GM18505 (cell line): ENCODE results near the gene DNAH6.
"Not testable (repeated sequence)": the region's sequence is repeated elsewhere in the genome, so short reads cannot be mapped to it uniquely, and the experiment has no call there.

Experiments used
- ATAC-seq: cut with Tn5 transposase; IDR thresholded peaks from one replicate; pipeline ENCODE4 v1.9.1; 2021; ENCODE audit not compliant: unreplicated experiment
- POLR2A ChIP-seq: IDR thresholded peaks from 4 replicates; pipeline ENCODE4 v1.6.1; 2011; ENCODE audit warnings: borderline replicate concordance; ENCODE audit not compliant: insufficient read depth, insufficient read length; ENCODE audit errors: extremely low read depth

The DNAH6 gene

DNA sequence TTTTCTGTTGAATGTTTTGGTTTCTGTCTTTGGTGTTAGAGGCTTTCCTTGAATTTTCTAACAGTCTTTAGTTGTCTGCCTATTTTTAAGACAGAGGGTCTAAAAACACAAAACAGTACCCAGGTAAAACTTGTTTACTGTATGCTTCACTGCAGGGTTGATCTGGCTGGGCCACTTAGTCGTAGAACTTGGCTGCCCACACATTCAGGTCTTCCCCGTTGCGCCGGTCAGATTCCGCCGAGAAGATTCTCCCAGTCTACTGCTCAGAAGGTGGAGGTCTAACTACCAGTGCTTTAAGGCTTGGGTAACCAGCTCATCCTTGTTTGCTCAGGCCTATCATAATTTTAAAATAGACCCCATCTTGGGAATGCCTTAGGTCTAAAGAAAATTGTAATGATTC lies 24.6 kb upstream of the DNAH6 start:
- no peak for ATAC-seq
- TF ChIP-seq POLR2A, result no peak

DNA sequence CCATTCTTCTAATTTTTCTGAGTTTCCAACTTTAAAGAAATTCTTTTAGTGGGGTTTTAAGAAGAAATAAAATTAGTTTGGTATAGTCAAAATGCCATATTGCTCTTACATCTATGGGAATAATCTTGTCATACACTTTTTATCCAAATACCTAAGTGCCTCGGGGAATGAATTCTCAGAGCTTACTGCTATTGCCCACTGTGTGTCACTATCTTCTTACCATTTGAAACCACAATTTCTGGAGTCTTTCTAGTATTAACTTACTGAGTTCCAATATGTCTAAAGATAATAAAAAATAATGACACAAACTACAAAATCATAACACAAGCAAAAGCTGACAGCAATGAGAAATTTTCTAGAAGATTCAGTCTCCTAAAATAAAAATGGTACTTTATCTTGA lies 23.7 kb upstream of the DNAH6 start:
- TF ChIP-seq POLR2A, result no peak
- no peak for ATAC-seq

DNA sequence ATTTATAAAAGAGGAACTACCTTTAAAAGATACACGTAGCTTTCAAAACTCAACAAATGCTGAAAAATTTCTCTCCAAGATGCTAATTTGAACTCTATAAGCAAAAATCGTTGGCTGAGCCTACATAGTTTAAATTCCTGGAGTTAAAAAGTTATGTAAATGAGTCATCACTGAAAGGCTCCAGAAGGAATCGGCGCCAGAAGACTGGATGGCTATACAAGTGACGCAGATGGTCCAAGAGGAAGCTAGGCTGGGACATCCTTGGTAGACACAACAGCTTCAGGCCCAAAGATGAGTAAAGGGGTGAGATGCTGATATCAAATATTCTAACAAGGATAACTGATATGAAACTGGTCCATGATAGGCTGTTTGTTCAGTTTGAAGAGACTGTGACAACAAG lies 22.8 kb upstream of the DNAH6 start:
- TF ChIP-seq POLR2A, result no peak
- no peak for ATAC-seq

DNA sequence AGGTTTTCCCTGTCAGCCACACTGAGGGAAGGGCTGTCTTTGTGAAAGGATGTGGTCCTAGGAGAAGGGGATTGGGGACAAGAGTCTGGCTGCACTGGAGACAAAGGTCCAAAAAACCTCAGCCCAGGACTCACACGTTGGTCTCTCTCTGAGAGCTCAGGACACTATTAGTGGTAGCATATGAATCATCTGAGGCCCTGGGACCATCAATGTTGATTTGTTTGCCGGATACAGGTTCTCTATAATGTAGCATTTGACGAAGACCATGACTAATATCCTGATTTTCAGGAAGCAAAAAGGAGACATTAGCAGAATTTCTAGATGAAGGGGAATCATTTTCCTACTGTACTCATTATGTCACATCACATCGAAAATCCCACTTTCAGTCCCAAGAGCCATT lies 22.2 kb upstream of the DNAH6 start:
- TF ChIP-seq POLR2A, result no peak
- ATAC-seq, result no peak

DNA sequence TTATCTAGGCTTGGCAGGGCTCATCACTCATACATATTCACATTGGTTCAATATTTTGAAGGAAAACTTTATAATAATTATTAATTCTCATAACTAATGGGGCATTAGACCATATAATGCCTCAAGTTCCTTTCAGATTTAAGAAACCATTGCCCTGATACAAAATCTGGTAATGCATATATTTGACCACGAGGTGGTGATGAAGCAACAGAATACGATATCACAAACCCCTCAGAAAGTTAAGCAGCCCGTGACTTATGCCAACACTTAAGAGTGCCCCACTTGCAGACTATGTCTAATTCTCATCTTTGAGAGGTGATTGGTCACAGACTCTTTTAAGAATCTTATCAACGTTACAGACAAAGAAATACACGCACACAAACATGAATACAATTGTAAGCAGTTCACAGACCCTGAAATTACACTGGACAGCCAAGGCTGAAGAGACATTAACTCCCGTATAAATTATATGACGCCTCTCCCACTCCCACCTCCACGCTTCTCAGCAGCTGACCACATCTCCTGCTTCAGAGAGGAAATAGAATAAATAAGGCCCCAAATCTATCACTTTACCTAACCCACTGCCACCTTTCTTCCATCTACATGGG lies 20.7 kb upstream of the DNAH6 start:
- no peak for ATAC-seq
- no peak for TF ChIP-seq POLR2A

DNA sequence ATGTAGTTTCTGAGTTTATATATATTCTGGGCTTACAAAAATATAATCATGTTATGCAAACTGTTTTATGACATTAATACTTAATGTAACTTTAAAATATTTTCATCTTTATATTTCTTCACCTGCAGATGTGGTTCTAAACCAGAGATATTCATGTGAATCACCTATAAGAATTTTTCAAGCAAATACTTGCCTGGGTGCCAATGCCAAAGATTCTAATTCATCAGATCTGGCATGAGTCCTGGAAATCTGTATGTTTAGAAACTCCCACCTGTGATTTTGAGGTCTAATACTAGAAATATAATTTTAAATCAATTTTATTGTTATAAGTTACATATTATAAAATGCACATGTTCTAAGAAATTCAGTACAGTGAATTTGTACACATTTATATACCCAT lies 19.9 kb upstream of the DNAH6 start:
- no peak for ATAC-seq
- TF ChIP-seq POLR2A, result no peak

DNA sequence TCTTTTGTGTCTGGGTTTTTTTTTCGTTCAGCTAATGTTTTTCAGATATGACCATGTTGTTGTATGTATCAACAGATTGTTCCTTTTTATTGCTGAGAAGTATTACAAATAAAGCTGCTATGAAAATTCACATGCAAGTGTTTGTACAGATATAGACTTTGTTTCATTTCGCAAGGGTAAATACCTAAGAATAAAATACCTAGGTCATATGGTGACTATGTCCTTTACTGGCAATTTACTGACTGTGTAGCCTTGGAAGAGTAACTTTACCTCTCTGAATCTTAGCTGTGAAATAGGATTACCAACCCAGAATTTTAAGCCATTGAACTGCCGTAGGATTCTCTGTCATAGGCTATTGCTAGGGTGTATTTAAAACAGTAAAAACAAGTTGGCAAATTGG lies 19.0 kb upstream of the DNAH6 start:
- TF ChIP-seq POLR2A, result no peak
- ATAC-seq, result no peak

DNA sequence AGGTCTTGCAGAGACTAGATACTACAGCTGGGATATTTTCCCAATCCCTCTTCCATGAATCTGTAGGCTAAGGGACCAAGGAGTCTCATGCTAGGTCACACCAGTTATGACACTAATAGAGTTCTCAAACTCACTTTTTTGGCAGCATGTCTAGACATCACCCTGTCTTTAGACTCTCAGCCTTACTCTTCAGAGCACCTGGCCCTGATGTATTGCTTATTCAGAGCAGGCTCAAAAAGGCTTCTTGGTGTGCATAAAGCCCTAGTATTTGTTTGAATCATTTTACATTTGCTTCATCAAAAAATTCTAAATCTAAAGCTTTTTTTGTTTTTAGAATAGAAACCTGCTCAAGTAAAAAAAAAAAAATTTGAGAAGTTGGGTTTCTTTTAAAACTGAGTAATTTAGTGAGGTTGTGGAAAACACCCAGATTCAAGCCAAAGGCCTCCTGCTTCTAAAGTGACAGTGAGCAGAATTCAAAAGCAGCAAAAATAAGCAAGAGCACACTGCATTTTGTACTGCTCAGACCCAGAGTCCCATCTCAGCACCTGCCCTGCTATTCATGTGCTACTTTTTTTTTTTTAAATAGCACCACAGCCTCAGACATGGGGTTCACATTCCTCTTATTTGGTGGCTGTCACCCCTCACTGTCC lies 18.0 kb upstream of the DNAH6 start:
- no peak for ATAC-seq
- no peak for TF ChIP-seq POLR2A

DNA sequence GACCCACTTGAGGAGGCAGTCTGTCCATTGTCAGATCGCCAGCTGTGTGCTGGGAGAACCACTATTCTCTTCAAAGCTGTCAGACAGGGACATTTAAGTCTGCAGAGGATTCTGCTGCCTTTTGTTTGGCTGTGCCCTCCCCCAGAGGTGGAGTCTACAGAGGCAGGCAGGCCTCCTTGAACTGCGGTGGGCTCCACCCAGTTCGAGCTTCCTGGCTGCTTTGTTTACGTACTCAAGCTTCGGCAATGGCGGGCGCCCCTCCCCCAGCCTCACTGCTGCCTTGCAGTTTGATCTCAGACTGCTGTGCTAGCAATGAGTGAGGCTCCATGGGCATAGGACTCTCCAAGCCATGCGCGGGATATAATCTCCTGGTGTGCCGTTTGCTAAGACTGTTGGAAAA lies 5.3 kb upstream of the DNAH6 start:
- ATAC-seq, result not testable (repeated sequence)

DNA sequence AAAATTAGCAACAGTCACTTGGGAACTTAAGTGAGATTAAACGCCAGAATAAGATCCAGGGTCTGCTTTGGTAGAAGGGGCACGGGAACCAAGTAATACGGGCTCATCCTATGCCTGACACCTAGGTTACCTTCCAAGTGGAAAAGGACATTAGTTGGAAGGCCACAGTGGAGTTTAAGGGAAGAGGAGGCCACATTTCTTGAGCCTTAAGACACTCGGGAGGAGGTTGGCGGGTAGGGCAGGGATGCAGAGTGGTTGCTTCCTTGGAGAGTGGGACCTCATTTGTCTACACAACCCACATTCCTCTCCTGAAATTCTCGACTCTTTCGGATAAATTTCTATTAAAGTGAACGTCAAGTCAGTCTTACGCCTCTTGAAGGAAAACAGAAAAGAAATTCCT lies 510 bp upstream of the DNAH6 start:
- no peak for ATAC-seq
- TF ChIP-seq POLR2A, result no peak

DNA sequence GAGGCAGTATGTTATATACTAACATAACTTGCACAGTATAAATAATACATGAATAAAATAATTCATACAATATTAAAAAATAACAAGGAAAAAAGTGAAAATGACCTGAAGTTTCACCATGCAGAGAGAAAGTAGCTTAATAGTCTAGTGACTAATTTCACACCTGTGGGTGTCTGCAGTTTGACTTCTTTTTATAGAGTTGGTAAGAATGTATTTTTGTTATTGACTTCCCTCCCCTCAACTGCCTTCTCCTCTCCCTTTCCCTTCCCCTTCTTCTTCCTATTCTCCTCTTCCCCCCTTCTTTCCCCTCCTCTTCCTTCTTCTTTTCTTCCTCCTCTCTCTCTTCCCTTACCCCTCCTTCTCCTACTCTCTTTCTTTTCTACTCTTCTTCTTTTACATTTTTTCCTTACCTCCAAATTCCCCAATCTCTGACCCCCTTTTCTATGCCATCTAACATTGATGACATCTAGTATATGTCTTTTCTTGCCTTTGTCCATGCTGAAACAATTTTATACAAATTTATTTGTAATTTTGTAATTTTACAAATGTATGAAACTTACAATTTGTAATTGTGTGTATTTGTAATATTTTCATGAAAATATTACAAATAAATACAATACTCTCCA lies 3.1 kb downstream of the DNAH6 start:
- ATAC-seq, result no peak
- TF ChIP-seq POLR2A, result no peak

DNA sequence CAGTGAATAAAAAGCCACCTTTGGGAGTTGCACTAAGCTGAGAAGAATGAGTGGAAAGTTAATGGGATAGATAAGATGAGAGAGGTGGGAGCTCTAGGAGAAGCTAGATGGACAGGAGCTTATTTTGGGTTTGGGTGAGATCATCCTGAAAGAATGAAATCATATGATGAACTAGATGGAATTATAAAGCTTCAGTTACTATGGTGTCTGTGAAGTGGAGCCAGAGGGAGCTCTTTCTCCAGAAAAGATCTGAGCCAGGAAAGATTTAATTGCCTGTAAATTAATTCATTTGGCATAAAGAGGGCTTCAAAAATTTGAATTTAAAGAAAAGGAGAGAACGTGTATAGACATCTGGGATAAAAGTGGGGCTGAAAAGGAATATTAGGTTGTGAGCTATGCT lies 10.3 kb downstream of the DNAH6 start:
- TF ChIP-seq POLR2A, result no peak
- ATAC-seq, result no peak

DNA sequence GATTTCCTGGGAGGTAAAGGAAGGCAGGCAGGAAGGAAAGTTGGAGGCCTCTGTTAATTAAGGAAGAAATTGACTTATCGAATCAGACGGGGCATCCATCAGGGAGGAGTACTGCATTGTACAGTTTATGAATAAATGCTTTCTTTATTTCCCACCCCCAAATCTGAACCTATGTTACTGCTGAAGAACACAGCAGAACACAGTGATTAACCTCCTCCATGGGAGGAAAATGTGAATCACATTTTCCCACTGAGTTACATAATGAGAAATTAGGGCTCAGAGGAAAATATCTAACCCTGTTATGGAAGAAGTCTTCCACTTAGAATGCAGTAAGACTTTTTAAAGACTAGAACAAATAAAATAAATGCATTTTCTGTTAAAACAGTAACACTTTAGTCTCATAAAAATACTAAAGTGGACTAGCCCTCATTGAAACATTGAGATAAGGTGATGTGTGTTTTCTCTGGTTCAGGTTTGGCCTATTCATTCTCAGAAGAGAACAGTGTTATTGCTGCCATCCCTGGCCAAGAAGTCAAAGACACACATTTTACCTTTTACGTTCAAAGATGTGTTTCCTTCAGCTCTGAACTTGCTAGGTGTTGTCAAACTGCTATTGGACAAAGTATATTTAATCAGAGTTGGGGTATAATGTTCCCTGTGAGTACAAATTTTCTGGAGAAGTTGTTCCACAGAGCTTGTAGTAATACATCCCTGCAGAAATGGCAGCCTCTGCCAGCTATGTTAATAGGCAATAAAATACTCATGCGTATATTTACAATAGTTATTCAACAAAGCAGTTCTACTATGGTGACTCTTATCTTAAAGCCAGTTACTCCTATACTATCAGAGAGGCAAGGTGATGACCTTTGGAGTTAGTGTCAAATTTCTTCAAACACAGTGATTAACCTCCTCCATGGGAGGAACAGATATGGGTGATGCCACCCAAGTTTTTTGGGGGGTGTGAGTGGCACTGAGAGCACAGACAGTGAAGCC lies 11.1 kb downstream of the DNAH6 start:
- ATAC-seq, result no peak
- TF ChIP-seq POLR2A, result no peak

DNA sequence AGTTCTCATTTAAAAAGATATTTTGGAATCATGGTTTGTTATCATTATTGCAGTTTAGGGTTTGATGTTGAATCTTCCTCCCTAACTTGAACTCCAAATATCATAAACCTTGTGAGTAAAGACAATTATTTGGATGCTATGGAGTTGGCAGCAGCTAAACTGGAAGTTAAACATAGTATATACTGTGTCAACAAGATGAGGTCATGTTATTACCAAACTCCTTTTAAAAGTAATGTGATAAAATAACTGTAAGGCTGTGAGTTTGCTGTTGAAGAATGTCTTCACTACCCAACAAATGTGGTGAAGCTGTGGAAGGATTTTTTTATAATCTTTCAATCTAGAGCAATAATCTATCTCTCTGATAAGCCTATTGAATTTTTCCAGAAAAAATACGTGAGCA lies 16.0 kb downstream of the DNAH6 start:
- TF ChIP-seq POLR2A, result no peak

DNA sequence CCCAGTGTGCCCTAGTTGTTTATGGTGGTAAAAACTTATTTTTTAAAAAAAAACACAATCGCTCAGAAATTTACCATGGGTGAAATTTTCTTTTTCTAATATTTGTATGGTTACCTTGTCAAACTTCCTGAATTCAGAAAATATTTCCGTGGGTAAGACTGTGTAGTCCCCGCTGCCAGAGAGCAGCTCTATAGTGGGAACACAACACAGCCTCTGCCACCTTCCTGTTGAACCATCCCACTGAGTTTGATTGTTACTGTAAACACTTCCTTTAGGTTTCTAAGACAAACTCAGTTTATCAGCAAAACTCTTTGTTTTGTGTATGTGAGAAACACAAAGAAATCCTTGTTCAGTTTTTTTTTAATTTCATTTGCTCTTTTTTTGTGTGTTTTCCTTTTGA lies 17.9 kb downstream of the DNAH6 start:
- TF ChIP-seq POLR2A, result no peak
- no peak for ATAC-seq

More for the DNA sequence above, 16.0 kb downstream of the DNAH6 start:
- ATAC-seq, result no peak
